H54 (cell line): ENCODE results near the gene IL23R.

Experiments
- DNase-seq: peaks from one replicate; pipeline ENCODE4 v3.0.0; 2011; ENCODE audit warnings: low spot score, mixed read lengths; ENCODE audit not compliant: insufficient read length
- FAIRE-seq: peaks from 3 replicates; lab custom pipeline; 2011; peaks lifted over from hg19 to GRCh38; lab: Jason Lieb, UNC
- POLR2A ChIP-seq: IDR thresholded peaks from 2 replicates; pipeline ENCODE4 v1.6.1; 2011; ENCODE audit warnings: low read depth, mild to moderate bottlenecking, low read length

The IL23R gene

DNA sequence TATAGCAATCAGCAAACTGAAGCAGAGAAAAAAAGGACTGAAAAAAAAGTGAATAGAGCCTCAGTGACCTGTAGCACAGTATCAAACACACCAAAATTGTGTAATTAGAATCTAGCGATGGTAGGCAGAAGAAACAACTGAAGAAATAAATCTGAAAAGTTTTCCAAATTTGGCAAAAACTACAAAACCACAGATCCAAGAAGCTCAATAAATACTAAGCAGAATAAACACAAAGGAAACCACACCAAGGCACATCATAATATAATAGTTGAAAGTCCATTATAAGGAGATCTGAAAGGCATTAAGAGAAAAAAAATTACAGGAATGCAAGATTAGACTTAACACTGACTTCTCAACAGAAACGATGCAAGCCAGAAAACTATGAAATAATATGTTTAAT, 134.3 kb downstream of the IL23R start:
- no peak for FAIRE-seq
- no peak for TF ChIP-seq POLR2A
- DNase-seq = no peak

DNA sequence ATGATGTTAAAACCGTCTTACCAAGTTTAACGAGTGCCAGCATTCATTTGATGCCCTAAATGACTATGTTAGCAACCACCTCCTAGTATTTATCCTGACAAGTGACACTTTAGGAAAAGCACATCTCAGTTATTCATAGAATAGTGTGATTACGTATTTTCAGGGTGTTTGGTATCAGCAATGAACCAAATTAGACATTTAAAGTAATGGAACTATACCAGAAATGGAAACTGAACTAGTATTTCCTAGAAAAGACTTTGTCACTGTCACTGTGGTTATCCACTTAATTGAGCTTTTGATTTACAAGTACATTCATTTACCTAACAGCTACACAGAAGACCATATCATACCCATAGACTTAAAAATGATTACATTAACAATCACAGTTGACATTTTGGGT, 137.8 kb downstream of the IL23R start:
- TF ChIP-seq POLR2A = no peak
- DNase-seq = no peak
- no peak for FAIRE-seq

DNA sequence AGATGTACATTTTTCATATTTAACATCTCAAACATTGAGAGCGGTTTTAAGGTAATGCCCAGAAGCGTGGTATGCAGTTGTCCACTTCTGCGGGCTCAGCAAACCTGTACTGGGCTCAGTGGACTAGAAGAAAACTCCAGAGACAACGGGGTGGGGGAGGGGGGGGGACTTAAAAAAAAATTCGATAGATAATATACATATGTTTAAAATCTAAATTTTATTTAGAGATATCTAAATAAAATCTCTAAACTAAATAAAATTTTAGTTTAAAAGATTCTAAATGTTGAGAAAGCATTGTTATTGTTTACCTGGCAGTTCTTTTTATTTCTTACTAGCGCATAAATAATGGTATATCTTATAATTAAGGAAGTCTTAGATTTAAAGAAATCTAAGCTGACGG, 140.3 kb downstream of the IL23R start:
- FAIRE-seq = no peak
- no peak for TF ChIP-seq POLR2A

DNA sequence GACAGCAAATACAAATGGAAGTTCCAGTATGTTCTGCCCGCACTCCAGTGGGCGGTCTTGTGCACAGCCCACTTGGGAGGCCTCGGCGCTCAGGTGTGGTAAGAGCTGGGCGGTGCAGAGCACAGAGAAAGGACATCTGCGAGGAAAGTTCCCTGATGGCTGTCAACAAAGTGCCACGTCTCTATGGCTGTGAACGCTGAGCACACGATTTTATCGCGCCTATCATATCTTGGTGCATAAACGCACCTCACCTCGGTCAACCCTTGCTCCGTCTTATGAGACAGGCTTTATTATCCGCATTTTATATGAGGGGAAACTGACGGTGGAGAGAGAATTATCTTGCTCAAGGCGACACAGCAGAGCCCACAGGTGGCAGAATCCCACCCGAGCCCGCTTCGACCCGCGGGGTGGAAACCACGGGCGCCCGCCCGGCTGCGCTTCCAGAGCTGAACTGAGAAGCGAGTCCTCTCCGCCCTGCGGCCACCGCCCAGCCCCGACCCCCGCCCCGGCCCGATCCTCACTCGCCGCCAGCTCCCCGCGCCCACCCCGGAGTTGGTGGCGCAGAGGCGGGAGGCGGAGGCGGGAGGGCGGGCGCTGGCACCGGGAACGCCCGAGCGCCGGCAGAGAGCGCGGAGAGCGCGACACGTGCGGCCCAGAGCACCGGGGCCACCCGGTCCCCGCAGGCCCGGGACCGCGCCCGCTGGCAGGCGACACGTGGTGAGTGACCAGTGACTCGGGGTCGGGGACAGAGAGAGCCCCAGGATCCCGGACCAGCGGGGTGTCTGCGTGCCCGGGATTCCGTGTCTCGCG, 141.2 kb downstream of the IL23R start, which contains the start of gene IL12RB2:
Gene IL12RB2 (plus strand): TSS at position 623 of the 810 bp plus-strand sequence. CDS start 12,496 bp downstream, outside the sequence.
- no peak for TF ChIP-seq POLR2A
- FAIRE-seq (no peak), DNase-seq (no peak)

More for the DNA sequence above, 140.3 kb downstream of the IL23R start:
- DNase-seq = no peak

DNA sequence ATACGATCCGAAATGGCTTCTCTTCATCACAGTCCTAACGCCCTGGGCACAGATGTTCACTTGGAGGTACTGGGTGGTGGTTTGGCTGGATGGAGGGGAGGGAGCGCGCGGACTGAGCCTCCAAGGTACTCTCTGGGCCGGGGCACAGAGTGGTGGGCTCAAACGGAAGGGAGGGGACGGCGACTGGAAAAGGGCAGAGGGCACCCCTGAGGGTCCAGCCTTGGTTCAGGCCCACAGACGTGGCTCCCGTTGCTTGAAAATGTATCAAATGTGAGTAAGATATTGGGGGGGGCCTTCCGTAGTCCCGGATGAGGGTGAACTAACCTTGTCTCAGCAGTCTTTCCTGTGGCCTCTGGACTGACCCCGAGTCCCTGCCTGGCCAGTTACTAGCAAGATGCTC, 141.9 kb downstream of the IL23R start:
- no peak for DNase-seq
- FAIRE-seq = no peak
- TF ChIP-seq POLR2A = no peak
